Measurements from ENCODE around the gene NCOA6.

NCOA6 gene

GRCh38 chr20:34774449-34774848 is 51.0 kb downstream of the NCOA6 start:
- no peak for DNase-seq (ENCODE audit: low spot score)

- DNase-seq (ENCODE audit: low spot score) = no peak
These were observed 51.7 kb downstream of the NCOA6 start for GRCh38 chr20:34773726-34774125.

DNA sequence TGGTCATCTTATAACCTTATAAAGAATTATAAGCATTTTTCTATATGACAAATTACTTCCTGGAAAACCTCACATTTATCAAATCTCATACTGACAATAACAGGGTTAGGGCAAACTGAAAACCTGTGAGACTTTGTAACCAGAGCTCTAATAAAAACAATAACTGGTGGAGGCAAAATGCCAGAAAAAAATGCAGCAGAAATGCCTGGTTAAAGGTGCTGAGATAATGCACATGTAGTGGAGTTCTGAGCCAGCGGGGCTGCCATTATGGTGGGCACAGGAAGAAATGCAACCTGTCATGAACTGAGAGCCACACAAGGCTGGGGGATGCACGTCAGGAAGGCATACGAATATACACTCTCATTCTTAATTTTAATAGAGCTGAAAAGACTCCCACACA is 53.0 kb downstream of the NCOA6 start:
- DNase-seq (ENCODE audit: low spot score) = no peak

DNA sequence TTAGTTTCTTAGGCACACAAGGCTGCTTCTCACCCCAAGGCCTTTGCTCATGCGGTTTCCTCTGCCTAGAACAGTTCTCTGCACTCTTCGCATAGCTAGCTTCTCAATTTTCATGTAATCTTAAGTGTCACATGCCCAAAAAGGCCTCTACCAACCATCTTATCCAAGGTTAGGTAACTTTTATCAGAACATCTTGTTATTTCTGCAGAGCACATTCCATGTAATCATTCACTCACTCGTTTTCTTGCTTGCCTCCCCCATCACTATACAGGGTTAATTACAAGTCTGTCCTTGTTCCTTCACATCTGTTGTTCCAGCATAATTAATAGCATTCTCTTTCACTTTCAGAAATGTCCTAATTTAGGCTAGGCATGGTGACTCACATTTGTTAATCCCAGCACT is 53.8 kb downstream of the NCOA6 start:
- DNase-seq (ENCODE audit: low spot score) = no peak

DNA sequence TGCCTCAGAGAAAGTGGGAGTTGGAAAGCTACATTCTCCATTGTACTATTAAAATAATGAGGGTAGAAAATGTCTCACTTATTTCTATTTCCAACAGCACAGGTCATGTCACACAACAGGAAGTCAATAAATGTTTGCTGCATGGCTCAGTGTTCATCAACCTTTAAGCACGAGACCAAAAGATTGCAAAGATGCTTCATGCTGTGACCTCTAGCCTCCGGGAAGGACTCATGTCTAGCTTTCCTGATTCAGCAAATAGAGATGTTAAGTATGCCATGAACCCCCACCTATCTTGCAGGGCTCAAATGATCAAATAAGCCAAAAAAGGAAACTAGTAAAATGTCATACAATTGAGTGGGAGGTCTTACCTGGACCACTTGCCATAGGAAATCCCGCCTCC is 57.4 kb downstream of the NCOA6 start:
- DNase-seq (ENCODE audit: low spot score) = peak; percentile 62

DNA sequence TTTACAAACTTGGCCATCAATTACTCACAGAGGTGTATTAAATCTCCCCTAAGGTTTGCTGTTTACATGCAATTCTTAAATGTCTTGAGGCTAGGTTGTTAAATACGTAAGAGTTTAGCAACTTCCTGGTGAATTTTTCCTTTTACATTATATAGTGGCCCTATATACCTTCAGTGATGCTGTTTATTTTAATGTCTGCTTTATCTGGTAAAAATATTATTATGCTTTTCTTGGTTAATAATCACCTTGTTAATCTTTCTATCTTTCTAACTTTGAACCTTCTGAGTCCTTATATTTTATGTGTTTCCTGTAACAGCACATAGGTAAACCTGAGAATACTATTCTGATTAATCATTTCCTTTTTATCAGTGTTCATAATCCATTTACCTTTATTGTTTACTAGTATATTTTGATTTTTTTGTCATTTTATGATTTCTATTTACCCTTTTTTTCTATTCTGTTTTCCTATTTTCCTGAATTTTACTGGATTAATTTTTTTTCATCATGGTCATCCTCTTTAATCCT is 63.4 kb downstream of the NCOA6 start:
- DNase-seq (ENCODE audit: low spot score) = no peak

DNA sequence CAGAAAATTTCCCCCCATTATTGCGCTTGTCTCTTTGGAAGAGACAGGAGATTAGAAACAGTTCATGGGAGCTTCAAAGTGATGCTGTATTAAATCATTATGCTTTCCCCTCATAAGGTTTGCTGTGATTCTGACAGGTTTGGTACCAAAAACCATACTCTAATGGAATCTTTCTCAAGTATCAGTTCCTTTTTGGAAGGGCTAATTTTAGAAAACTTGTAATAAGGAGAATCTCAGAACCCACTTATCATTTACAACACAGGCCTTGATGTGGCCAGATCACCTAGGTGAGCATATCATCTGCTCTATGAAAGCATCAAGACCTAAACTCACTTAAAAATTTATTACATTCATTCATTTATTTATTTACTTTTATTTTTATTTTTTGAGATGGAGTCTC is 70.1 kb downstream of the NCOA6 start:
- no peak for DNase-seq (ENCODE audit: low spot score)

DNA sequence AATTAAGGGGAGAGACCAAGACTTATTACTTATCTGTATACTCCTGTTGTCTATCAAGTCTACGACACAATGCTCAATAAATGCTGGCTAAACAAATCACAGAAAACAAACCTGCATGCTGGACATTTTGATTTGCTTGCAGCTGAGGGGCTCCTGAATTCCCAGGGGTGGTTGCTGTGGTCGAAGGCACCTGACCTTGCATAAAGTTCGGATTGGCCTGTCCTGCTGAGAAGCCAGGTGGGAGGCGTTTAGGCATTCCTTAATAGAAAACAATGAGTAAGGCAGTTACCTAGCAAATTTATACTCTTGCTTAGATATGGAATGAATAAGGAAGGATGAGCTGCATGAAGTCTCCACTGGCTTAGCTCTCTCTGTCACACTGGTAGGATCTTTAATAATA is 70.8 kb downstream of the NCOA6 start:
- DNase-seq (ENCODE audit: low spot score) = no peak

DNA sequence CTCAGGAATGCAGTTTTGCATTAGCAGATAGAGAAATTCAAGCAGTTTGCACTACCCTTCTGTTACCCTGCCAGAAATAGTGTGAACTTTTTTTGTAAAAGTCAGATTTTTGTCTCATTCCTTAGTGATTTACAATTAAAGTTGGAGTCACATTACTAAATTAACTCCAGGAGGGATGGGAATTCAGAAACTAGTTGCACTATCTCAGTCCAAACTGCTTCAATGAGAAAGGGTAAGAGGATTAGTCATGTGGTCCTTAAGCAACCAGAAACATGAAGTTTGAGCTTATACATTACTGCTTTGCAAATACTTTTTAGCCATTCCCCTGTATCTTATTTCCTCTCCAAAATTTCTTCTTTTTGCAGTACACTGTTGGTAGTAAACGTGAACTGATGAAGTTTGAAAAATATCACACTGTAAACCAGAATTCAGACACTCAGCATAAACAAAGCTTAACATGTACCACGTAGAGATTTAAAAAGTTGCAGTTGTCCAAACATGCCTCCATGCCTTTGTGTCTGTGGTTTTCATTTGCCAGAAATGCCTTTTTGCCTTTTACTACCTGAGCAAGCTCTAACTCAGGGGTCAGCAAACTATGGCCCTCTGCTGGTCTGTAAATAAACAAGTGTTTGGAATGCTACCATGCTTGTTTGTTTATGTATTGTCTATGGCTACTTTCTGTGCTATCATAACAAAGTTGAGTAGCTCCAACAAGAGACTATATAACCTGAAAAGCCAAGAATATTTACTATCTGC is 71.6 kb downstream of the NCOA6 start:
- DNase-seq (ENCODE audit: low spot score) = no peak

- DNase-seq (ENCODE audit: low spot score) = no peak
These were observed 74.0 kb downstream of the NCOA6 start for GRCh38 chr20:34751453-34751852.

DNA sequence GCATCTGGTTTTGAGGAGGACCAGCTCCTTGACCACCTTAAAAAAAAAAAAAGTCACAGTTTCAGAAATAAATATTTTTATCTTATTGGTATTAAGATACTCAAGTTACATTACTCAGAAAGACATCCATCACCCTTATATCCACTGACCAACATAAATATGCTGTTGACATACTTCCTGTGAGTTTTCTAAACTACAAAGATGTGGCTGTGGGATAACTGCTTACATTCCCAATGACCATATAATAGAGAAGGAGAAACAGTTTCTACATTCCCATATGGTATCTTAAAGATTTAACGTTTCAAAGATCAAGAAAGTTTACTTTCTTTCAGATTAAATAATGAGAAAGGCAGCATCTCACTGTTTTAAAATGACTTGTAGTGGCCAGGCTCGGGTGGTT is 75.0 kb downstream of the NCOA6 start:
- DNase-seq (ENCODE audit: low spot score) = no peak

DNA sequence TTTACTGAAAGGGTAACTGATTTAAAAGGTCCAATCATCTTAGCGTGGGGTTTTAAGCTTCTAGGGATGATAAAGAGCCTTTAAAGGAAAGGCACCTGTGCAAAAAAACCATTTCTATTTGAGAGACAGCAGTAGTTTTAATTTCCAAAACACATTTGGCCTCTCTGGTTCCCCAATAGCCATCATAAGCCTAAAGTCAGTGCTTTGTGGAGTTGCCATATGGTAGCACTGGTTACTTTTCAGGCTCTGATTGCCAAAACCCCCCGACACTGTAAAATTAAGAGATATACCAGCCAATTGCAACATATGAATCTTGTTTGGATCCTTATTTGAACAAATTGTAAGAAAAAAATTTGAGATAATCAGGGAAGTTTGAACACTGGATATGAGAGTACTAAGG is 76.7 kb downstream of the NCOA6 start:
- no peak for DNase-seq (ENCODE audit: low spot score)

DNA sequence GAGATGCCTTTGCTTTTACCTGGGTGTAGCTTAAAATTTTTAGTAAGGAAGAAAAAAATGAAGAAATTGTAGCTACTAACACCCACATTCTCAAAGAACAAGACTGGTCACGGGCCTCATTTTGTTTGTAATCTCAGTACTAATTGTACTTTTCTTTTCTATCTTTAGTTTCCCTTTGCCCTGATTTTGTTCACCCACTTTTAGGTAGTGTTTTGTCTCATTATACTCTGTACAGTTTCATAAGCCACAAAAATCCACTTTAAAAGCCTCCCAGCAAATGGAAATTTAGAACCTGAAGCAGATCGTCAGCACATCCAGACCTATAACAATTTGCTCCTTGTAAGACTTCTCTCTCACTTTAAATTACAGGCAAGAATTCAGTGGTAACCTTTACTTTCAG is 78.0 kb downstream of the NCOA6 start:
- no peak for DNase-seq (ENCODE audit: low spot score)

- no peak for DNase-seq (ENCODE audit: low spot score)
These were observed 78.8 kb downstream of the NCOA6 start for GRCh38 chr20:34746674-34747073.

- no peak for DNase-seq (ENCODE audit: low spot score)
These were observed 80.6 kb downstream of the NCOA6 start for GRCh38 chr20:34744847-34745246.

DNA sequence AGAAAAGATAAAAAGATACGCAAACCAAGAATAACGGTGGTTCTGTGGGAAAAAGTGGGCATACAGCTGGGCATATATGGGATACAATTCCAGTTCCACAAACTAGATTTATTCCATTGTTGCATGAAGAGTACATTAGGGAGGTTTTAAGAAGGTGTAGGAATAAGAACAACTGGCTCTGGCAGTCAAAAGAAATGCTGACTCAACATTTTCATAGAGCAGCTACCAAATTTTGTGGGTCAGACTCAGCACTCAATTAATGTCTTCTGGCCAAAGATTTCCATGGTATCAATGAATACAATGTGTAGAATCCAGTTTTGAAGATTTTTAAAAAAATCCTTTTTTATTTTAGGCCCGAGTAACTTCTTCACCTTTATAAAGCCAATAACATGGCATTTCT is 81.1 kb downstream of the NCOA6 start:
- DNase-seq (ENCODE audit: low spot score) = no peak

DNA sequence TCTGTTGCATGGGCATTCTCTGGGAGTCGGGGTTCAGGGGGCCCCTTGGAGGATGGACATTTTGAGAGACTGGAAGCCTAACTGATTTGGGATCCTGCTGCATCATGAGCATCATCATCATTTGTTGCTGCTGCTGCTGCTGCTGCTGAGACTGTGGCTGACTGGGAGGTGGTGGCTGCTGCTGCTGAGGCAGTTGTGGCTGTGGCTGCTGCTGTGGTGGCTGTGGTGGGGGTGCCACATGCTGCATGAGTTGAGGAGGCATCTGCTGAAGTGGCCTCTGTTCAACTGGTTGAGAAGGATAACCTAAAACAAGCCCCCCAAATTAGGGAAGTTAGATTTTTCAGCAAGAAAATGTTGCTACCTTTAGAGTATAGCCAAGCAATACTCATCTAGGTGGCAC is 82.4 kb downstream of the NCOA6 start:
- DNase-seq (ENCODE audit: low spot score) = no peak

DNA sequence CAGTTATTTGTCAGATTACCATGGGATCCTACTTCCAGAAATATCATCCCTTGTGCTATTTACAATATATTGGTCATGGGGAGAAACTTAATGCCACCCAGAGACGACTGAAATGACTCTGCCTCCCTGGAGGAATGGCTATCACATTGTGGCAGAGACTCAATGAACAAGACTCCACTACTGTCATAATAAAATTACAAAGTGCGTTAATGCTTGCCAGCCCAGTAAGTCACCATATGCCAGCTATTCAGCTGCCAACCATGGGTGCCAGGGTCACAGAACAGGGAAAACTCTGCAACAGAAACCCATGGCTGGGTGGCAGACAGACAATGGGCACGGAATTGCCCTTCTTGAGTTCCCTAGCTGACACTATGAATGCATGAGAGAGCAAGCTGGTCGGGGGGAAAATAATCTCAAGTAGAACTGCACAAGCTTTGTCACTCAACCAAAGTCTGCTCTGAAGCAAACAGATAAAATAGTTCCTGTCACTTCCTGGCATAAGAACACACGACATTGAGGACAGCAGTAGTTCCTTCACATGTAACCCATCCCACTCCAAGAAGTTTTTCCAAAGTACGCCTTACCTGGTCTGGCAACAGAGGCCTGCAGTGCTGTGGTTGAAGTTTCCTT is 89.2 kb downstream of the NCOA6 start:
- no peak for DNase-seq (ENCODE audit: low spot score)

DNA sequence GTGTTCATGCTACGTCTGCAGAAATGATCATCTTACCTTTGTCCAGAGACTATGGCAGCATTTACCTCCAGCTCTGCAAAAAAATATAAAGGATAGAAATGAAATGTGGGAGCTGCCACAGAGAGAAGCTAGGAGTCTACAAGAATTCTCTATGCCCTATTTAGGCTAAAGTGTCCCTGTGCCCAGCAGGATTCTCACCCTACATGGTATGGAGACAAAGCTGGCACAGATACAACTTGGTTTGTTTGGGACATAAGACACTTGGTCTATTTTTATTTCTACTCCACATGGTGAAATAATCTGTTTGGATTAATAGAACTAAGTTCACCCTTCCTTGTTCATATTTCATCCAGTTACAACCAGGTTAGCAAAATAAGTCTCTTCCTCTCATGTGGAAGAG is 92.9 kb downstream of the NCOA6 start:
- DNase-seq (ENCODE audit: low spot score) = no peak

DNA sequence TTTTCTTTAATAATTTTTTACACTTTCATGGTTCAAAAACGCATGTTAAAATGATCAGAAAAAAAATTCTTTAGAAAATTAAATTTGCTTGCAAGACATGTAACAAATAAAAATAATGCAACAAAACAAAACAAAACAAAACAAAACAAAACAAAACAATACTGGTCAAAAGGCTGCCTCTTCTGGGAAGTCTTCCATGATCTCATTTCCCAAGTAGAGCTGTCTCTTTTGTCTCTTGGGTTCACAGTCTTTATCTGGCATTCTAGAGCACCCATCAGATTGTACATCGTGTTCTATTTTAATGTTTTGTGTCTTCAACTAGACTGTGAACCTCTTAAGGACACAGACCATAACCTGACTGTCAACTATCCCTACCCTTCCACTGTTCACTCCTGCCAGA is 96.0 kb downstream of the NCOA6 start:
- DNase-seq (ENCODE audit: low spot score) = no peak

DNA sequence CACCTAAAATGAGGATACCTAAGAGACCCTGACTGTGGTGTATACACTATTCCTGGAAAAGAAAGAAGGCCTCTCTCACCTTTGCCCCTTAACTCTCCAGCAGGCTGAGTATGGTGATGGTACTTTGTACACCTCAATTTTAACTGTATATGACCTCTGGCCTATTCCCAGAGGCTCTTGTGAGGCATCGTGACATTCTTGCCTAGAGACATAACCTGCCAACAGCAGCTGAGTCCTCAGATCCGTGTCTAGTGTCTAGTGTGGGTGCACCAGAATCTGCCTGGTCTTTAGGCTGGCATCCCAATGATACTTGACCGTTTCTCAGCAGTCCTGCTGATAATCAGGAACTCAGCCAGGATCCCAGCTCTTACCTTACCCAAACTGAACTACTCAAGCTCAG is 101.3 kb downstream of the NCOA6 start:
- DNase-seq (ENCODE audit: low spot score) = no peak

DNA sequence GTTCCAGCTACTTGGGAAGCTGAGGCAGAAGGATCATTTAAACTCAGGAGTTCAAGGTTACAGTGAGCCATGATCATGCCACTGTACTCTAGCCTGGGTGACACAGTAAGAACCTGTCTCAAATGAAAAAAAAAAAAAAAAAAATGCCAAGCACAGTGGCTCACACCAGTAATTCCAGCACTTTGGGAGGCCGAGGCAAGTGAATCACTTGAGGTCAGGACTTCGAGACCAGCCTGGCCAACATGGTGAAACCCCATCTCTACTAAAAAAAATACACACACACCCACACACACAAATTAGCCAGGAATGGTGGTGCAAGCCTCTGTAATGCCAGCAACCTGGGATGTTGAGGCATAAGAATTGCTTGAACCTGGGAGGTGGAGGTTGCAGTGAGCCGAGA is 102.9 kb downstream of the NCOA6 start:
- DNase-seq (ENCODE audit: low spot score) = peak; percentile 12

- no peak for DNase-seq (ENCODE audit: low spot score)
These were observed 105.2 kb downstream of the NCOA6 start for GRCh38 chr20:34720266-34720665.

Measured in kidney tubule cell (primary cell).